HepG2 (cell line): ENCODE data around the gene GCDH. TPM values are rescaled to one million over a fixed set of nuclear protein-coding genes. Genes with fewer than 3 reads are reported as not detected.
A peak's percentile ranks its signal among the peaks of the same experiment; 100 is the strongest.

Experiments used
- BRD4 ChIP-seq: sonication (generic); formaldehyde crosslinking; IDR thresholded peaks from 2 replicates; pipeline ENCODE4 v1.4.0; 2020; ENCODE audit warnings: missing genetic modification reagents
- GABPB1 ChIP-seq: IDR thresholded peaks from 2 replicates; pipeline ENCODE4 v1.6.1; 2016; ENCODE audit warnings: mild to moderate bottlenecking, missing genetic modification reagents, moderate library complexity, missing compliant biosample characterization
- GATAD1 ChIP-seq: IDR thresholded peaks from 2 replicates; pipeline ENCODE4 v1.6.1; 2016; ENCODE audit warnings: missing genetic modification reagents, missing compliant biosample characterization
- GFI1 ChIP-seq: sonication (generic); formaldehyde crosslinking; IDR thresholded peaks from 2 replicates; pipeline ENCODE4 v1.5.0; 2020; ENCODE audit warnings: missing genetic modification reagents, mild to moderate bottlenecking, borderline replicate concordance
- HNRNPLL ChIP-seq: fragments of 200-400 bp; formaldehyde crosslinking; IDR thresholded peaks from 2 replicates; pipeline ENCODE4 v1.6.1; 2017; ENCODE audit warnings: mild to moderate bottlenecking, low read depth, low read length; ENCODE audit not compliant: poor library complexity, severe bottlenecking
- HOXA3 ChIP-seq: sonication (generic); formaldehyde crosslinking; IDR thresholded peaks from 2 replicates; pipeline ENCODE4 v1.5.0; 2020; ENCODE audit warnings: missing genetic modification reagents
- HOXA7 ChIP-seq: sonication (generic); formaldehyde crosslinking; IDR thresholded peaks from 2 replicates; pipeline ENCODE4 v1.8.1; 2022; ENCODE audit warnings: mild to moderate bottlenecking, missing genetic modification reagents, moderate library complexity
- MYC ChIP-seq: sonication (generic); formaldehyde crosslinking; IDR thresholded peaks from 2 replicates; pipeline ENCODE4 v1.9.0; 2021; ENCODE audit warnings: missing genetic modification reagents, borderline replicate concordance
- SMC3 ChIP-seq: IDR thresholded peaks from 2 replicates; pipeline ENCODE4 v1.6.1; 2011; ENCODE audit warnings: low read length, improper control_type of control experiment
- TBX2 ChIP-seq: sonication (generic); formaldehyde crosslinking; IDR thresholded peaks from 2 replicates; pipeline ENCODE4 v1.5.0; 2020; ENCODE audit warnings: missing genetic modification reagents, mild to moderate bottlenecking, borderline replicate concordance
- ZNF17 ChIP-seq: sonication (generic); formaldehyde crosslinking; IDR thresholded peaks from 2 replicates; pipeline ENCODE4 v1.5.0; 2020; ENCODE audit warnings: mild to moderate bottlenecking, missing genetic modification reagents
- ZNF207 ChIP-seq: fragments of 450-650 bp; IDR thresholded peaks from 2 replicates; pipeline ENCODE4 v1.6.1; 2016; ENCODE audit warnings: antibody characterized with exemption, borderline replicate concordance
- ZNF224 ChIP-seq: sonication (generic); formaldehyde crosslinking; IDR thresholded peaks from 2 replicates; pipeline ENCODE4 v1.5.0; 2020; ENCODE audit warnings: mild to moderate bottlenecking, missing genetic modification reagents
- ZNF558 ChIP-seq: sonication (generic); formaldehyde crosslinking; IDR thresholded peaks from 2 replicates; pipeline ENCODE4 v1.9.0; 2022; ENCODE audit warnings: mild to moderate bottlenecking, missing genetic modification reagents, borderline replicate concordance
- ZNF768 ChIP-seq: sonication (generic); formaldehyde crosslinking; IDR thresholded peaks from 2 replicates; pipeline ENCODE4 v1.4.0; 2020; ENCODE audit warnings: missing genetic modification reagents
- polyA plus RNA-seq, 8 experiments: library from polyadenylated mRNA; depleted of rRNA in 3 of 8; stranded (reverse) in 7 of 8; unstranded in 1 of 8; fragments of >200 nt; fragmentation: Illumina TruSeq in 4 of 8; extraction: Trizol in 4 of 8; gene quantifications; 2 replicates each; pipeline versions ENCODE4 v1.2.1 to v1.2.3, GENCODE V29; 2011 to 2016; ENCODE audit warnings: low read depth in 4 of 8, missing spikeins in 1 of 8, mixed read lengths in 1 of 8; ENCODE audit not compliant: insufficient read depth in 1 of 8
- total RNA-seq, 5 experiments: library from RNA; depleted of rRNA; stranded (reverse); fragments of >200 nt; fragmentation: Illumina TruSeq; extraction: Trizol; gene quantifications; 2 replicates each; pipeline ENCODE4 v1.2.3, GENCODE V29; 2016; ENCODE audit warnings: low read depth in 1 of 5
- TF ChIP-seq, protein P1 (sequence below): sonication (generic); formaldehyde crosslinking; IDR thresholded peaks from 2 replicates; pipeline ENCODE4 v1.4.0; 2020; ENCODE audit warnings: missing genetic modification reagents
- TF ChIP-seq, protein P2 (sequence below): sonication (generic); formaldehyde crosslinking; IDR thresholded peaks from 2 replicates; pipeline ENCODE4 v1.9.0; 2021; ENCODE audit warnings: missing genetic modification reagents, borderline replicate concordance
- TF ChIP-seq, protein P3 (sequence below): sonication (generic); formaldehyde crosslinking; IDR thresholded peaks from 2 replicates; pipeline ENCODE4 v1.8.0; 2023; ENCODE audit warnings: mild to moderate bottlenecking, missing genetic modification reagents
- TF ChIP-seq, protein P4 (sequence below): sonication (generic); formaldehyde crosslinking; IDR thresholded peaks from 2 replicates; pipeline ENCODE4 v1.4.0; 2020; ENCODE audit warnings: missing genetic modification reagents
- TF ChIP-seq, protein P5 (sequence below): IDR thresholded peaks from 2 replicates; pipeline ENCODE4 v1.6.1; 2016

Gene GCDH
- total and polyA plus RNA-seq, 2 of the 13 experiments (the other 11 are each of a cell fraction or from before 2014, with no cell fraction given), result 15.1 to 38.0 TPM

DNA sequence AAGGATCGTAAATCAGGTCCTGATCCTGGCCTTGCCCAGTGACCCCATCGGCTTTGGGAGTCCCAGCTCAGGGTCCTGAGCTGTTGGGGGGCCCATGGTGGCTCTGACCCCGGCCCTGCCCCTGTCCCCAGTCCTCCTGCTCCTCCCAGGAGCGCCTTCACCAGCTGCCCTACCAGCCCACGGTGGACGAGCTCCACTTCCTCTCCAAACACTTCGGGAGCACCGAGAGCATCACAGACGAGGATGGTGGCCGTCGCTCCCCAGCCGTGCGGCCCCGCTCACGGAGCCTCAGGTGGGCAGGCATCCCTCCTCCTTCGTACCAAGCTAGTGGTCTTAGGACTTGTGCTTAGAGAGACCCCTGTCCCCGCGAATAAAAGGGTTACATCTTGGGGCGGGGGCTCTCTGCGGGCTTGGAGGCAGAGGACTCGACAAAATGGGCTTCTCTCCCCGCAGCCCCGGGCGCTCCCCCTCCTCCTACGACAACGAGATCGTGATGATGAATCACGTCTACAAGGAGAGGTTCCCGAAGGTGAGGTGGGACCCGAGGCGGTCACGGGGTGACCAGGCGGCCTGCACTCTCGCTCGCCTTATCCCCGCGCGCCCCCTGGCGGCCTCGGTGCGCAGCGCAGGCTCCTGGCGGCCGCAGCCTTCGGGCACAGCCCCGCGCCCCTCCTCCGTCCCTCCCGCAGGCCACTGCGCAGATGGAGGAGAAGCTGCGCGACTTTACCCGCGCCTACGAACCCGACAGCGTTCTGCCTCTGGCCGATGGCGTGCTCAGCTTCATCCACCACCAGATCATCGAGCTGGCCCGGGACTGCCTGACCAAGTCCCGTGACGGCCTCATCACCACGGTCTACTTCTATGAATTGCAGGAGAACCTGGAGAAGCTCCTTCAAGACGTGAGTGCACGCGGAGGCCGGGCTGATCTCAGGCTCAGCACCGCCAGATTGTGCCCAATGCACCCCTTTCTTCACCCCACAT, 43.5 kb upstream of the GCDH start (continued):
- TF ChIP-seq ZNF17 (CRISPR knock-in tag), result no peak
- TF ChIP-seq, protein P1, sequence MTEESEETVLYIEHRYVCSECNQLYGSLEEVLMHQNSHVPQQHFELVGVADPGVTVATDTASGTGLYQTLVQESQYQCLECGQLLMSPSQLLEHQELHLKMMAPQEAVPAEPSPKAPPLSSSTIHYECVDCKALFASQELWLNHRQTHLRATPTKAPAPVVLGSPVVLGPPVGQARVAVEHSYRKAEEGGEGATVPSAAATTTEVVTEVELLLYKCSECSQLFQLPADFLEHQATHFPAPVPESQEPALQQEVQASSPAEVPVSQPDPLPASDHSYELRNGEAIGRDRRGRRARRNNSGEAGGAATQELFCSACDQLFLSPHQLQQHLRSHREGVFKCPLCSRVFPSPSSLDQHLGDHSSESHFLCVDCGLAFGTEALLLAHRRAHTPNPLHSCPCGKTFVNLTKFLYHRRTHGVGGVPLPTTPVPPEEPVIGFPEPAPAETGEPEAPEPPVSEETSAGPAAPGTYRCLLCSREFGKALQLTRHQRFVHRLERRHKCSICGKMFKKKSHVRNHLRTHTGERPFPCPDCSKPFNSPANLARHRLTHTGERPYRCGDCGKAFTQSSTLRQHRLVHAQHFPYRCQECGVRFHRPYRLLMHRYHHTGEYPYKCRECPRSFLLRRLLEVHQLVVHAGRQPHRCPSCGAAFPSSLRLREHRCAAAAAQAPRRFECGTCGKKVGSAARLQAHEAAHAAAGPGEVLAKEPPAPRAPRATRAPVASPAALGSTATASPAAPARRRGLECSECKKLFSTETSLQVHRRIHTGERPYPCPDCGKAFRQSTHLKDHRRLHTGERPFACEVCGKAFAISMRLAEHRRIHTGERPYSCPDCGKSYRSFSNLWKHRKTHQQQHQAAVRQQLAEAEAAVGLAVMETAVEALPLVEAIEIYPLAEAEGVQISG (CRISPR knock-in tag), result peak; percentile 71
- peak; percentile 36; the same call in 1 of the 2 replicates for TF ChIP-seq ZNF768 (CRISPR knock-in tag)
- no peak for TF ChIP-seq ZNF558
- TF ChIP-seq MYC (CRISPR knock-in tag), result peak; percentile 17; the same call in 1 of the 2 replicates
- TF ChIP-seq HOXA3 (CRISPR knock-in tag), result peak; percentile 58; the same call in 1 of the 2 replicates
- TF ChIP-seq ZNF224, result no peak
- TF ChIP-seq ZNF207, result no peak
- TF ChIP-seq TBX2 (CRISPR knock-in tag), result peak; percentile 49
- TF ChIP-seq, protein P2, sequence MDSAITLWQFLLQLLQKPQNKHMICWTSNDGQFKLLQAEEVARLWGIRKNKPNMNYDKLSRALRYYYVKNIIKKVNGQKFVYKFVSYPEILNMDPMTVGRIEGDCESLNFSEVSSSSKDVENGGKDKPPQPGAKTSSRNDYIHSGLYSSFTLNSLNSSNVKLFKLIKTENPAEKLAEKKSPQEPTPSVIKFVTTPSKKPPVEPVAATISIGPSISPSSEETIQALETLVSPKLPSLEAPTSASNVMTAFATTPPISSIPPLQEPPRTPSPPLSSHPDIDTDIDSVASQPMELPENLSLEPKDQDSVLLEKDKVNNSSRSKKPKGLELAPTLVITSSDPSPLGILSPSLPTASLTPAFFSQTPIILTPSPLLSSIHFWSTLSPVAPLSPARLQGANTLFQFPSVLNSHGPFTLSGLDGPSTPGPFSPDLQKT (CRISPR knock-in tag), result no peak
- TF ChIP-seq, protein P3, sequence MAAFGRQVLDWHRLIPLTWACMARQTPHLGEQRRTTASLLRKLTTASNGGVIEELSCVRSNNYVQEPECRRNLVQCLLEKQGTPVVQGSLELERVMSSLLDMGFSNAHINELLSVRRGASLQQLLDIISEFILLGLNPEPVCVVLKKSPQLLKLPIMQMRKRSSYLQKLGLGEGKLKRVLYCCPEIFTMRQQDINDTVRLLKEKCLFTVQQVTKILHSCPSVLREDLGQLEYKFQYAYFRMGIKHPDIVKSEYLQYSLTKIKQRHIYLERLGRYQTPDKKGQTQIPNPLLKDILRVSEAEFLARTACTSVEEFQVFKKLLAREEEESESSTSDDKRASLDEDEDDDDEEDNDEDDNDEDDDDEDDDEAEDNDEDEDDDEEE (CRISPR knock-in tag), result 0 out of 2 replicates have a peak, but pooled peaks have one; percentile 39
- 0 out of 2 replicates have a peak, but pooled peaks have one; percentile 14 for TF ChIP-seq GFI1 (CRISPR knock-in tag)
- TF ChIP-seq BRD4 (CRISPR knock-in tag), result no peak
- TF ChIP-seq HOXA7, result no peak
- peak; percentile 100 for TF ChIP-seq HNRNPLL
- peak; percentile 76 for TF ChIP-seq GABPB1
- TF ChIP-seq, protein P4, sequence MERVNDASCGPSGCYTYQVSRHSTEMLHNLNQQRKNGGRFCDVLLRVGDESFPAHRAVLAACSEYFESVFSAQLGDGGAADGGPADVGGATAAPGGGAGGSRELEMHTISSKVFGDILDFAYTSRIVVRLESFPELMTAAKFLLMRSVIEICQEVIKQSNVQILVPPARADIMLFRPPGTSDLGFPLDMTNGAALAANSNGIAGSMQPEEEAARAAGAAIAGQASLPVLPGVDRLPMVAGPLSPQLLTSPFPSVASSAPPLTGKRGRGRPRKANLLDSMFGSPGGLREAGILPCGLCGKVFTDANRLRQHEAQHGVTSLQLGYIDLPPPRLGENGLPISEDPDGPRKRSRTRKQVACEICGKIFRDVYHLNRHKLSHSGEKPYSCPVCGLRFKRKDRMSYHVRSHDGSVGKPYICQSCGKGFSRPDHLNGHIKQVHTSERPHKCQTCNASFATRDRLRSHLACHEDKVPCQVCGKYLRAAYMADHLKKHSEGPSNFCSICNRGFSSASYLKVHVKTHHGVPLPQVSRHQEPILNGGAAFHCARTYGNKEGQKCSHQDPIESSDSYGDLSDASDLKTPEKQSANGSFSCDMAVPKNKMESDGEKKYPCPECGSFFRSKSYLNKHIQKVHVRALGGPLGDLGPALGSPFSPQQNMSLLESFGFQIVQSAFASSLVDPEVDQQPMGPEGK, result 0 out of 2 replicates have a peak, but pooled peaks have one; percentile 39
- TF ChIP-seq, protein P5, sequence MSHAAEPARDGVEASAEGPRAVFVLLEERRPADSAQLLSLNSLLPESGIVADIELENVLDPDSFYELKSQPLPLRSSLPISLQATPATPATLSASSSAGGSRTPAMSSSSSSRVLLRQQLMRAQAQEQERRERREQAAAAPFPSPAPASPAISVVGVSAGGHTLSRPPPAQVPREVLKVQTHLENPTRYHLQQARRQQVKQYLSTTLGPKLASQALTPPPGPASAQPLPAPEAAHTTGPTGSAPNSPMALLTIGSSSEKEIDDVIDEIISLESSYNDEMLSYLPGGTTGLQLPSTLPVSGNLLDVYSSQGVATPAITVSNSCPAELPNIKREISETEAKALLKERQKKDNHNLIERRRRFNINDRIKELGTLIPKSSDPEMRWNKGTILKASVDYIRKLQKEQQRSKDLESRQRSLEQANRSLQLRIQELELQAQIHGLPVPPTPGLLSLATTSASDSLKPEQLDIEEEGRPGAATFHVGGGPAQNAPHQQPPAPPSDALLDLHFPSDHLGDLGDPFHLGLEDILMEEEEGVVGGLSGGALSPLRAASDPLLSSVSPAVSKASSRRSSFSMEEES, result peak; percentile 77
- peak; percentile 52; the same call in 1 of the 2 replicates for TF ChIP-seq GATAD1
- peak; percentile 40; the same call in 1 of the 2 replicates for TF ChIP-seq SMC3
